Measurements from ENCODE around the gene INTS13.

- TF ChIP-seq POLR2AphosphoS5 (IDR thresholded peaks at IDR 0.05): no peak
- TF ChIP-seq, protein P1, sequence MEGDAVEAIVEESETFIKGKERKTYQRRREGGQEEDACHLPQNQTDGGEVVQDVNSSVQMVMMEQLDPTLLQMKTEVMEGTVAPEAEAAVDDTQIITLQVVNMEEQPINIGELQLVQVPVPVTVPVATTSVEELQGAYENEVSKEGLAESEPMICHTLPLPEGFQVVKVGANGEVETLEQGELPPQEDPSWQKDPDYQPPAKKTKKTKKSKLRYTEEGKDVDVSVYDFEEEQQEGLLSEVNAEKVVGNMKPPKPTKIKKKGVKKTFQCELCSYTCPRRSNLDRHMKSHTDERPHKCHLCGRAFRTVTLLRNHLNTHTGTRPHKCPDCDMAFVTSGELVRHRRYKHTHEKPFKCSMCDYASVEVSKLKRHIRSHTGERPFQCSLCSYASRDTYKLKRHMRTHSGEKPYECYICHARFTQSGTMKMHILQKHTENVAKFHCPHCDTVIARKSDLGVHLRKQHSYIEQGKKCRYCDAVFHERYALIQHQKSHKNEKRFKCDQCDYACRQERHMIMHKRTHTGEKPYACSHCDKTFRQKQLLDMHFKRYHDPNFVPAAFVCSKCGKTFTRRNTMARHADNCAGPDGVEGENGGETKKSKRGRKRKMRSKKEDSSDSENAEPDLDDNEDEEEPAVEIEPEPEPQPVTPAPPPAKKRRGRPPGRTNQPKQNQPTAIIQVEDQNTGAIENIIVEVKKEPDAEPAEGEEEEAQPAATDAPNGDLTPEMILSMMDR (IDR thresholded peaks at IDR 0.05): no peak
These were observed 18.6 kb downstream of the INTS13 start for GRCh38 chr12:26919216-26919555.
